Measurements from ENCODE around the gene TAF13.

DNA sequence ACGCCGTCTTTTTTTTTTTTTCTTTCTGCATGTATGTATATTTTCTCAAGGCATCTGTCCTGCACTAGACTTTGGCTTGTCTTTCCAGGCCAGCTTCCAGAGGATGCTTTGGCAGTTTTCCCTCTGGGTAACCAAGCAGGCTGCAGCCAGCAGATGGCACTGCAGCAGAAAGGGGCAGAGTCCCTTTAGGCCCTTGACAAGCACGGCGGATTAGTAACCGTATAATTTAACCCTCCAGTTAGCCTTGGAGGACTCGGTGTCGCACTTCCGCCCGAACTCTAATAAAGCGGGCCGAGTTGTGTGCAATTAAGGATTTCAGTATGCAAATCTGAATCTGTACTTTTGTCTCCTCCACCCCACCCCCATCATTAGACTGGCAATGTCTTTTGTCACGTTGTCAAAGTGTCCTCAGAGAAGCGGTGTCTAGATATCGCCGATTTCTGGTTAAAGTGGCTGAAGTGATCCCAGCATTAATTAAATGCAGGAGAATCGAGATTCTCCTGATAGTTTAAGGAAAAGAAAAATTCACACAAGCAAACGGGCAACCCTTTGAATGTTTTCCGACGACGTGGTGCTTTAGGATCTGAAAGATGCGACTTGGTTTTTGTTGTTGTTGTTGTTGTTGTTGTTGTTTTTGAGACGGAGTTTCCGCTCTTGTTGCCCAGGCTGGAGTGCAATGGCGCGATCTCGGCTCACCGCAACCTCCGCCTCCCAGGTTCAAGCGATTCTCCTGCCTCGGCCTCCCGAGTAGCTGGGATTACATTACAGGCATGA is 13.6 kb upstream of the TAF13 start:
- TF ChIP-seq EZH2 (IDR thresholded peaks at IDR 0.05; ENCODE audit: insufficient read depth, poor library complexity, severe bottlenecking) (no peak), EZH2phosphoT487 (IDR thresholded peaks at IDR 0.05; ENCODE audit: insufficient read depth, low read depth) (no peak)
